ENCODE results near the gene SF3A2.

SF3A2 gene

GRCh38 chr19:2286402-2287140 is 49.9 kb downstream of the SF3A2 start:
- Histone ChIP-seq H2AFZ (ENCODE audit: low read depth, low read length) (no peak overlapping the region), H3K79me2 (ENCODE audit: insufficient read depth, low read length) (no peaks in the 10 kb centered on the region), H3K9me3 (ENCODE audit: insufficient read depth, low read length, severe bottlenecking) (no peaks in the 10 kb centered on the region), H3K4me1 (ENCODE audit: insufficient read depth, low read length) (peaks cover 11% of the 10 kb centered on the region), H3K4me3 (ENCODE audit: low read depth in 1 of 2, low read length in 2 of 2) (no peak overlapping the region), H3K9ac (ENCODE audit: low read depth, low read length) (no peak overlapping the region), H3K4me2 (ENCODE audit: insufficient read depth, low read length) (no peak overlapping the region), H3K27me3 (ENCODE audit: insufficient read depth, low read length, poor library complexity) (no peaks in the 10 kb centered on the region), H3K27ac (ENCODE audit: low read length) (no peak overlapping the region), H3K36me3 (ENCODE audit: insufficient read depth, low read length) (no peaks in the 10 kb centered on the region), H4K20me1 (ENCODE audit: insufficient read depth, low read length) (peaks cover 9% of the 10 kb centered on the region; the same call in 1 of the 2 replicates)
- no peak for ATAC-seq (ENCODE audit: insufficient read depth, low read depth)
- TF ChIP-seq EZH2 (IDR thresholded peaks at IDR 0.05; ENCODE audit: borderline replicate concordance, low read depth, low read length, severe bottlenecking) (no peak), CTCF (IDR thresholded peaks at IDR 0.05; ENCODE audit: borderline replicate concordance, extremely low read depth, low read length, poor library complexity, severe bottlenecking) (no peak)
- DNase-seq, result no peak

GRCh38 chr19:2287585-2288337 is 51.1 kb downstream of the SF3A2 start:
- TF ChIP-seq CTCF (IDR thresholded peaks at IDR 0.05; ENCODE audit: borderline replicate concordance, extremely low read depth, low read length, poor library complexity, severe bottlenecking) (no peak), EZH2 (IDR thresholded peaks at IDR 0.05; ENCODE audit: borderline replicate concordance, low read depth, low read length, severe bottlenecking) (no peak)
- peaks cover 11% of the 10 kb centered on the region for H3K4me1 ChIP-seq (ENCODE audit: insufficient read depth, low read length)
- H3K79me2 ChIP-seq (ENCODE audit: insufficient read depth, low read length), result no peaks in the 10 kb centered on the region
- H3K4me2 ChIP-seq (ENCODE audit: insufficient read depth, low read length), result no peak overlapping the region
- DNase-seq, result no peak
- no peaks in the 10 kb centered on the region for H3K36me3 ChIP-seq (ENCODE audit: insufficient read depth, low read length)
- H3K27me3 ChIP-seq (ENCODE audit: insufficient read depth, low read length, poor library complexity), result no peaks in the 10 kb centered on the region
- H3K4me3 ChIP-seq (ENCODE audit: low read depth in 1 of 2, low read length in 2 of 2), result no peak overlapping the region
- peaks cover 9% of the 10 kb centered on the region; the same call in 1 of the 2 replicates for H4K20me1 ChIP-seq (ENCODE audit: insufficient read depth, low read length)
- no peak overlapping the region for H2AFZ ChIP-seq (ENCODE audit: low read depth, low read length)
- no peak overlapping the region for H3K9ac ChIP-seq (ENCODE audit: low read depth, low read length)
- no peaks in the 10 kb centered on the region for H3K9me3 ChIP-seq (ENCODE audit: insufficient read depth, low read length, severe bottlenecking)
- H3K27ac ChIP-seq (ENCODE audit: low read length), result no peak overlapping the region
- ATAC-seq (ENCODE audit: insufficient read depth, low read depth), result no peak

GRCh38 chr19:2288338-2288817 is 51.8 kb downstream of the SF3A2 start:
- no peak for DNase-seq
- H3K27ac ChIP-seq (ENCODE audit: low read length), result no peak overlapping the region

More at GRCh38 chr19:2288338-2288817, 51.8 kb downstream of the SF3A2 start:
- peaks cover 9% of the 10 kb centered on the region; the same call in 1 of the 2 replicates for H4K20me1 ChIP-seq (ENCODE audit: insufficient read depth, low read length)
- TF ChIP-seq EZH2 (IDR thresholded peaks at IDR 0.05; ENCODE audit: borderline replicate concordance, low read depth, low read length, severe bottlenecking), result no peak
- TF ChIP-seq CTCF (IDR thresholded peaks at IDR 0.05; ENCODE audit: borderline replicate concordance, extremely low read depth, low read length, poor library complexity, severe bottlenecking), result no peak
- no peaks in the 10 kb centered on the region for H3K27me3 ChIP-seq (ENCODE audit: insufficient read depth, low read length, poor library complexity)
- peaks cover 11% of the 10 kb centered on the region for H3K4me1 ChIP-seq (ENCODE audit: insufficient read depth, low read length)
- no peak overlapping the region for H3K9ac ChIP-seq (ENCODE audit: low read depth, low read length)
- no peaks in the 10 kb centered on the region for H3K36me3 ChIP-seq (ENCODE audit: insufficient read depth, low read length)
- no peak overlapping the region for H3K4me2 ChIP-seq (ENCODE audit: insufficient read depth, low read length)
- H2AFZ ChIP-seq (ENCODE audit: low read depth, low read length), result no peak overlapping the region
- H3K9me3 ChIP-seq (ENCODE audit: insufficient read depth, low read length, severe bottlenecking), result no peaks in the 10 kb centered on the region
- no peak overlapping the region for H3K4me3 ChIP-seq (ENCODE audit: low read depth in 1 of 2, low read length in 2 of 2)
- no peaks in the 10 kb centered on the region for H3K79me2 ChIP-seq (ENCODE audit: insufficient read depth, low read length)
- ATAC-seq (ENCODE audit: insufficient read depth, low read depth), result no peak

Measured in DND-41 (cell line).